Memory B cell (primary cell): Measurements from ENCODE around the gene LRIT3.

Experiments used
- ATAC-seq: fragments of 150-1000 bp; cut with Tn5 transposase; 2 replicates; pipeline ENCODE4 v1.10.0; 2021; ENCODE audit warnings: low read depth, mild to moderate bottlenecking, moderate library complexity
- DNase-seq, 2 donors: peaks; one replicate each; pipeline ENCODE4 v3.0.0; 2022; ENCODE audit warnings: low spot score in 2 of 2
- H3K27ac Mint-ChIP-seq: one replicate; pipeline ENCODE4 v1.8.0; 2022; ENCODE audit warnings: mild to moderate bottlenecking, moderate library complexity, mixed read lengths
- H3K27me3 Mint-ChIP-seq: one replicate; pipeline ENCODE4 v1.8.0; 2022; ENCODE audit warnings: mixed read lengths
- H3K36me3 Mint-ChIP-seq: one replicate; pipeline ENCODE4 v1.8.0; 2022; ENCODE audit warnings: mild to moderate bottlenecking, mixed read lengths
- H3K4me1 Mint-ChIP-seq: one replicate; pipeline ENCODE4 v1.8.0; 2022; ENCODE audit warnings: mixed read lengths
- H3K4me3 Mint-ChIP-seq: one replicate; pipeline ENCODE4 v1.8.0; 2022; ENCODE audit warnings: mild to moderate bottlenecking, moderate library complexity, mixed read lengths
- H3K9me3 Mint-ChIP-seq: one replicate; pipeline ENCODE4 v1.8.0; 2022; ENCODE audit warnings: mixed read lengths

The LRIT3 gene, protein sequence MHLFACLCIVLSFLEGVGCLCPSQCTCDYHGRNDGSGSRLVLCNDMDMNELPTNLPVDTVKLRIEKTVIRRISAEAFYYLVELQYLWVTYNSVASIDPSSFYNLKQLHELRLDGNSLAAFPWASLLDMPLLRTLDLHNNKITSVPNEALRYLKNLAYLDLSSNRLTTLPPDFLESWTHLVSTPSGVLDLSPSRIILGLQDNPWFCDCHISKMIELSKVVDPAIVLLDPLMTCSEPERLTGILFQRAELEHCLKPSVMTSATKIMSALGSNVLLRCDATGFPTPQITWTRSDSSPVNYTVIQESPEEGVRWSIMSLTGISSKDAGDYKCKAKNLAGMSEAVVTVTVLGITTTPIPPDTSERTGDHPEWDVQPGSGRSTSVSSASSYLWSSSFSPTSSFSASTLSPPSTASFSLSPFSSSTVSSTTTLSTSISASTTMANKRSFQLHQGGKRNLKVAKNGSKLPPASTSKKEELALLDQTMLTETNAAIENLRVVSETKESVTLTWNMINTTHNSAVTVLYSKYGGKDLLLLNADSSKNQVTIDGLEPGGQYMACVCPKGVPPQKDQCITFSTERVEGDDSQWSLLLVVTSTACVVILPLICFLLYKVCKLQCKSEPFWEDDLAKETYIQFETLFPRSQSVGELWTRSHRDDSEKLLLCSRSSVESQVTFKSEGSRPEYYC

DNA sequence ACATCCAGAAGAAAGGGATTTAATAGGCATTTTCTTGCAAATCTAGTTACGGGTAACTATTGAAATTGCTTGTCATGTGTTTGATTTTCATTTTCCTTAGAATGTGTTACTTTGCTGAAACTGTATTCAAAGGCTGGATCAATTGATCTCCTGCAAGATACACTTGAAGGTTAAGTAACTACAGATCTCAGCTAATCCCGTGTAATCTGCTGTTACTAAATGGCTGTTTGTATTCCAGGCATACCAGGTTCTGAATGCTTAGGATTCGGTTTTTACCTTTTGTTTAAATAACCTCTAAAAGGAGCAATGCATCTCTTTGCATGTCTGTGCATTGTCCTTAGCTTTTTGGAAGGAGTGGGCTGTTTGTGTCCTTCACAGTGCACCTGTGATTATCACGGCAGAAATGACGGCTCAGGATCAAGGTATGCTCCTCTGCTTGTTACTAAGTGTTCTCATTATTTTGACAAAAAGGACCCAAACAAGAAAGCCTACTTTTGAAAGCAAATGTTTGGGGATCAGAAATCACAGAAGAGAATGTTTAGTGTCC is at the start of gene LRIT3:
Gene LRIT3 (plus strand): TSS at position 212 of the 547 bp plus-strand sequence. CDS start 95 bp downstream, at position 307.
- DNase-seq (no peak), ATAC-seq (no peak)
- no peaks in the 10 kb centered on the region for H3K9me3 Mint-ChIP-seq
- H3K4me1 Mint-ChIP-seq, result no peaks in the 10 kb centered on the region
- no peak within 1 kb of the TSS for H3K4me3 Mint-ChIP-seq
- H3K36me3 Mint-ChIP-seq, result peaks cover under 1% of the 10 kb centered on the region
- H3K27me3 Mint-ChIP-seq, result no peaks in the 10 kb centered on the region
- no peak within 1 kb of the TSS for H3K27ac Mint-ChIP-seq

- Mint-ChIP-seq H3K27ac (no peak overlapping the region), H3K36me3 (peaks cover 4% of the 10 kb centered on the region)
These were observed 49.0 kb upstream of the LRIT3 start for GRCh38 chr4:109798866-109799265.

DNA sequence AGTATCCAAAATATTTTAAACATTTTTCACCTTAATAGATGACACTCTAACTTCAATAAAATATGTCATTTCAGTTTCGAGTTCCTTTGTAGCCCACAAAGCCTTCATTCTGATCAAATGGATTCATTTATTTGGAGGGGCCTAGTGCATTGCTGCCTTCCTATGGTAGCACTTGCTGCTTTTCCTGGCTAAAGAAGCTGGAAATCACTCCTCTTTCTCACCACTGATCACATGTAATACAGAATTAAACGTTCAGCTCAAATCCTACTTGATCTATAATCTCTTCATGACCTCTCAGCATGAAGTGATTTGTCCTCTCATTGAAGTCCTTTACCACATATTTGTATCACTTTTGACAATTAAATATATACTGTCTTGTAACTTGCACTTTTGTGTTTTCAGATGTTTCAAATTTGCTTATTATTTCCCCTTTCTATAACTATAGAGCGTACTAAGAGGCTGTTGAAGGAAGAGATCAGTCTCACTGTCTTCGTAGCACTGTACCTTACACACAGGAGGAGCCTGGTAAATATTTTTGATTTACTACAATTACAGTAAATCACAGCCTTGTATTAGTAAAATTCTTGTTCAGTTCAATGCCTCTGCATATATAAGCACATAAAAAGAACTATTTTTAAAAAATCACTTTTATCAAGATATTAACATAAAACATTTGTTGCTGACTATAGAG is 46.7 kb upstream of the LRIT3 start:
- Mint-ChIP-seq H3K4me1 (no peaks in the 10 kb centered on the region), H3K27me3 (peaks cover 2% of the 10 kb centered on the region), H3K9me3 (peaks cover 3% of the 10 kb centered on the region), H3K4me3 (no peak overlapping the region), H3K27ac (no peak overlapping the region), H3K36me3 (no peaks in the 10 kb centered on the region)
- no peak for ATAC-seq
- no peak for DNase-seq

More at GRCh38 chr4:109798866-109799265, 49.0 kb upstream of the LRIT3 start:
- Mint-ChIP-seq H3K27me3 (peaks cover 5% of the 10 kb centered on the region), H3K4me1 (no peaks in the 10 kb centered on the region), H3K4me3 (no peak overlapping the region), H3K9me3 (peaks cover 14% of the 10 kb centered on the region)
- DNase-seq (no peak), ATAC-seq (no peak)

- no peak for ATAC-seq
- H3K36me3 Mint-ChIP-seq, result no peaks in the 10 kb centered on the region
- DNase-seq, result no peak
- peaks cover 3% of the 10 kb centered on the region for H3K9me3 Mint-ChIP-seq
- H3K27ac Mint-ChIP-seq, result no peak within 1 kb of the TSS
- no peak within 1 kb of the TSS for H3K4me3 Mint-ChIP-seq
- no peaks in the 10 kb centered on the region for H3K4me1 Mint-ChIP-seq
- peaks cover 2% of the 10 kb centered on the region for H3K27me3 Mint-ChIP-seq
These were observed 46.0 kb upstream of the LRIT3 start, which contains the start of gene CFI for GRCh38 chr4:109801895-109802319. CFI (minus strand) TSS chr4:109801999; CDS start chr4:109801971, 28 bp downstream.

DNA sequence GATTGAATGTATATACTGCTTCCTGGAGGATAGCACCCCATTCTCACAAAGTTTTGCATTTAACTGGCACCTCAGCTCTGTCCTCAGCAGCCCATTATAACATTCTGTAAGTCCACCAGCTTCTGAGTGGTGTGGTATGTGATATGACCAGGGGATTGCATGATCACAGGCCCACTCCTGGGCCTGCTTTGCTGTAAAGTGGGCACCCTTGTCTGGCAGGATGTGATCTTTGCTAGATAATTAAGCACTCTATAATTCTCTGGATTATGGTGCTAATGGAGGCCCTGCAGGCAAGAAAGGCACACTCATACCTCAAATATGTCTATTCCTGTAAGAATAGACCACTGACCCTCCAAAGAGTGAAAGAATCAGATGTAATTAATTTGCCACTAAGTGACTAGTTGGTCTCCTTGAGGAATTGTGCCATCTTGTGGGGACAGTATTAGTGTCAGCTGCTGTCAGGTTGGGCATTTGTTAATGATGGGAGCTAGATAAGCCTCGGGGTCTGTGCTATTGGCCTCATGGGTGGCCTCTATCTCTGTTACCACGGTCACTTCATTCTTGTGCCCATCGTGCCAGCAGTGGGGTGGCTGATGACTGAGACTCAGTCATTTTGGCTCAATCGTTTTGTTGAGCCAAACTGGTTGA is 43.9 kb upstream of the LRIT3 start:
- Mint-ChIP-seq H3K36me3 (no peaks in the 10 kb centered on the region), H3K27me3 (peaks cover 5% of the 10 kb centered on the region), H3K4me1 (no peaks in the 10 kb centered on the region), H3K27ac (no peak overlapping the region), H3K4me3 (no peak overlapping the region), H3K9me3 (no peaks in the 10 kb centered on the region)
- DNase-seq (peak in 1 of 2 donors; percentile 3), ATAC-seq (peak; percentile 63)

GRCh38 chr4:109809655-109810054 is 38.3 kb upstream of the LRIT3 start:
- Mint-ChIP-seq H3K4me1 (peaks cover 2% of the 10 kb centered on the region), H3K27ac (no peak overlapping the region), H3K36me3 (no peaks in the 10 kb centered on the region), H3K27me3 (peaks cover 5% of the 10 kb centered on the region), H3K9me3 (no peaks in the 10 kb centered on the region), H3K4me3 (no peak overlapping the region)
- ATAC-seq (no peak), DNase-seq (no peak)

GRCh38 chr4:109810552-109811387 is 37.1 kb upstream of the LRIT3 start:
- Mint-ChIP-seq H3K36me3 (no peaks in the 10 kb centered on the region), H3K4me1 (peaks cover 8% of the 10 kb centered on the region), H3K27me3 (peaks cover 5% of the 10 kb centered on the region), H3K4me3 (no peak overlapping the region), H3K27ac (no peak overlapping the region), H3K9me3 (no peaks in the 10 kb centered on the region)
- ATAC-seq, result no peak
- no peak for DNase-seq

DNA sequence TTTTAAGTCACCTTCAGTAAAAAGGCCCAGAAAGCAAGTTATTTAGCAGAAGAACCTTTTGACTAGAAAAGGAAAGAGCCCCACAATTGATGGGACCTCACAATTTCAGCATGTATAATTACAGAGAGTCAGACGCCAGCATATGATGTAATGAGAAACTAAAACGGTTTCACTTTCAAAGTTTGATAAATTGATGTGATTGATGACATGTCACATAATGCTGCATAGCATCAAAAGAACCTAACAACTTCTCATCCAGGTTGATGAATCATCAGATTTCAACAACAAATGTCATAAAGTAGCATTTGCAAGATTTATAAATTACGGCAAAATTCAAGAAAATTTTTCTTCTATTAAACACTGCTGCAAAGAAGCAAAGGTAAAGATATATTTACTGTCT is 36.2 kb upstream of the LRIT3 start:
- Mint-ChIP-seq H3K27me3 (peaks cover 3% of the 10 kb centered on the region), H3K27ac (no peak overlapping the region), H3K9me3 (no peaks in the 10 kb centered on the region), H3K4me1 (peaks cover 15% of the 10 kb centered on the region), H3K4me3 (no peak overlapping the region), H3K36me3 (no peaks in the 10 kb centered on the region)
- ATAC-seq (no peak), DNase-seq (no peak)

DNA sequence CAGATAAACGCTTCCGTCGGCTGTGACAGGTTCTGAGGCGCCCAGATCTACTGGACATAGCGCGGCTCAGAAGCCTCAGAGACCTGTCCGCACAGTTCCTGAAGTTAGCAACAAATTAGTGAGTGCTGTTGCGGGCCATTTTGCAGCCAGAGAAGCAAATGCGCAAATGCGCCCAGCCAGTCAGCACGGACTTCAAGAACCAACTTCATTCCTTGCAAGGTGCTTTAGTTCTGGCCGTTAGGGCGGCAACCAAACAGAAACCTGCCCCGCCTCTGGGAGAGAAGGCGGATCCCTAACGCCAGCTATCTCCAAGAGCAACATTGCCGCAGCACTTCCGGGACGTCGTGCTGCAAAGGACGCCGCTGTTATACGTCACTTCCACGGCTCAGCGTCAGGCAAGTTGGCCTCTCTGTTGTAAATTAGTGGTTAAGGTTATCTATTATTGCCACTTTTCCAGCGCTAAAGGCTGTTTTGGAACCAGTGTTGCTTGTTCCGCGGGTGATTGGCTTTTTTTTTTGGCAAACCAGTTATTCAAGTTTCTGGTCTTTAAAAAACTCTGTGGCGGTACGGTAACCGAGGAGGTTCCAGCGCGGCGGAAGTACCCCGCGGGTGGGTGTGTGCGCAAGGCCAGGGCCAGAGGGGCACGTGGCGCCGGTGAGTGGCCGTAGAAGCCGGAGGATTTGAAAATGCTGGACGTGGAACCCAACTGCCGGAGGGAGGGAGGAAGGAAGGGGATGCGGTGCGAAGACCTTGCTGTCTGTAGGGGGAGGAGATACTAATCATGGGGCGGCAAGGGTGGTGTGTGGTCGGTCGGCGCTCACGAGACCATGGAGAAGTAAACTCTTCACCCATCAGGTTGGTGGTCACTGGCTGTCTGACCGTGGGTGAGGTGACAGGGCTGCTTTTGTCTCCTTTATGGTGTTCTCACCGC is 32.5 kb upstream of the LRIT3 start, which contains the start of gene GAR1:
Gene GAR1 (plus strand): TSS at position 612 of the 931 bp plus-strand sequence. CDS start 403 bp downstream, outside the sequence.
- ATAC-seq, result peak; percentile 95
- Mint-ChIP-seq H3K4me1 (peaks cover 27% of the 10 kb centered on the region), H3K27ac (peak within 1 kb of the TSS; percentile 91), H3K27me3 (no peaks in the 10 kb centered on the region), H3K36me3 (peaks cover 17% of the 10 kb centered on the region), H3K9me3 (no peaks in the 10 kb centered on the region), H3K4me3 (peak within 1 kb of the TSS; percentile 97)
- DNase-seq, result peak; percentile 63 to 65

- ATAC-seq, result peak; percentile 4
These were observed 31.8 kb upstream of the LRIT3 start for GRCh38 chr4:109816082-109816442.

GRCh38 chr4:109816894-109817293 is 31.0 kb upstream of the LRIT3 start:
- Mint-ChIP-seq H3K9me3 (no peaks in the 10 kb centered on the region), H3K4me1 (peaks cover 27% of the 10 kb centered on the region), H3K4me3 (peak overlapping the region; percentile 21), H3K36me3 (peaks cover 19% of the 10 kb centered on the region), H3K27me3 (no peaks in the 10 kb centered on the region), H3K27ac (peak overlapping the region; percentile 91)
- ATAC-seq, result no peak
- DNase-seq, result no peak

More at GRCh38 chr4:109816082-109816442, 31.8 kb upstream of the LRIT3 start:
- Mint-ChIP-seq H3K9me3 (no peaks in the 10 kb centered on the region), H3K4me3 (peak overlapping the region; percentile 97), H3K27ac (peak overlapping the region; percentile 91), H3K4me1 (peaks cover 27% of the 10 kb centered on the region), H3K27me3 (no peaks in the 10 kb centered on the region), H3K36me3 (peaks cover 19% of the 10 kb centered on the region)
- DNase-seq, result peak in 1 of 2 donors; percentile 5

- H3K4me3 Mint-ChIP-seq, result no peak overlapping the region
- ATAC-seq, result no peak
- peaks cover 29% of the 10 kb centered on the region for H3K4me1 Mint-ChIP-seq
These were observed 29.6 kb upstream of the LRIT3 start for GRCh38 chr4:109818268-109818667.

More at GRCh38 chr4:109818268-109818667, 29.6 kb upstream of the LRIT3 start:
- H3K36me3 Mint-ChIP-seq, result peaks cover 25% of the 10 kb centered on the region
- H3K27ac Mint-ChIP-seq, result peak overlapping the region; percentile 9
- no peaks in the 10 kb centered on the region for H3K27me3 Mint-ChIP-seq
- no peaks in the 10 kb centered on the region for H3K9me3 Mint-ChIP-seq
- DNase-seq, result no peak
